ENCODE data around the gene CMTM2. TPM values are rescaled to one million over a fixed set of nuclear protein-coding genes. Genes with fewer than 3 reads are reported as not detected.

The CMTM2 gene
- total and polyA plus RNA-seq, 2 donors (not counting 1 experiment from before 2014, with no cell fraction given): not detected

DNA sequence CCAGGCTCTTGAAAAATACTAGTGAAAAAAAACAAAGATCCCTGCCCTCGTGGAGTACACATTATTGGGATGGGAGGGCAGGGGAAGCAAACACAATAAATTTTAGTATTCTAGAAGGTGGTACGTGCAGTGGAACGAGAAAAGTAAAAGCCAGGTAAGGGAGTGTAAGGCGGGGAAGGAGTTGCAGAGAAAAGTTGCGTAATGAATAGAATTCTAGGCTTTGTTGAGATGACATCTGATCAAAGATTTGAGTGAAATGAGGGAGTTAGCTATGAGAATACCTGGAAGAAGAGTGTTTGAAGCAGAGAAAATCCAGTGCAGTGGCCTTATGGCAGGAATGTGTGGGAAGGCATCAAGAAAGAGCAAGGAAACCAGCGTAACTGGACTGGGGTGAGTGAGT lies 24.8 kb upstream of the CMTM2 start:
- H3K4me3 ChIP-seq (ENCODE audit: control extremely low read depth in 1 of 5, extremely low read depth in 1 of 5, insufficient read depth in 1 of 5, low read depth in 2 of 5, low read length in 4 of 5): no peak overlapping the region
- H3K4me1 ChIP-seq (ENCODE audit: control insufficient read depth in 2 of 2, insufficient read depth in 2 of 2, low read length in 2 of 2): peaks cover 33 to 41% of the 10 kb centered on the region in 2 donors
- WGBS (ENCODE audit: insufficient coverage): 100% methylated on average over 5 of the region's 6 CpGs
- DNase-seq (no peak), ATAC-seq (ENCODE audit: low read depth) (no peak)
- H3K4me2 ChIP-seq (replicated peaks; ENCODE audit: low read depth, low read length, poor library complexity, severe bottlenecking): no peak overlapping the region
- H4K20me1 ChIP-seq (ENCODE audit: control insufficient read depth, insufficient read depth, low read length, poor library complexity, severe bottlenecking): peaks cover 18% of the 10 kb centered on the region
- intact Hi-C loops (cut with micrococcal nuclease): no loop called here
- Mint-ChIP-seq H3K27me3 (no peaks in the 10 kb centered on the region), H3K9me3 (ENCODE audit: insufficient read depth) (no peaks in the 10 kb centered on the region), H3K4me1 (peaks cover 64% of the 10 kb centered on the region), H3K27ac (no peak overlapping the region), H3K4me3 (no peak overlapping the region)
- no peak overlapping the region for H3K9ac ChIP-seq (ENCODE audit: low read length)
- H3K79me2 ChIP-seq (ENCODE audit: control insufficient read depth, insufficient read depth, low read length): peaks cover 48% of the 10 kb centered on the region
- H2AFZ ChIP-seq (ENCODE audit: insufficient read depth, low read depth, low read length, poor library complexity, severe bottlenecking): no peak overlapping the region
- no peak for TF ChIP-seq EZH2 (IDR thresholded peaks at IDR 0.05; ENCODE audit: borderline replicate concordance, insufficient read depth, low read depth, low read length, poor library complexity, severe bottlenecking)
- TF ChIP-seq, protein P1, sequence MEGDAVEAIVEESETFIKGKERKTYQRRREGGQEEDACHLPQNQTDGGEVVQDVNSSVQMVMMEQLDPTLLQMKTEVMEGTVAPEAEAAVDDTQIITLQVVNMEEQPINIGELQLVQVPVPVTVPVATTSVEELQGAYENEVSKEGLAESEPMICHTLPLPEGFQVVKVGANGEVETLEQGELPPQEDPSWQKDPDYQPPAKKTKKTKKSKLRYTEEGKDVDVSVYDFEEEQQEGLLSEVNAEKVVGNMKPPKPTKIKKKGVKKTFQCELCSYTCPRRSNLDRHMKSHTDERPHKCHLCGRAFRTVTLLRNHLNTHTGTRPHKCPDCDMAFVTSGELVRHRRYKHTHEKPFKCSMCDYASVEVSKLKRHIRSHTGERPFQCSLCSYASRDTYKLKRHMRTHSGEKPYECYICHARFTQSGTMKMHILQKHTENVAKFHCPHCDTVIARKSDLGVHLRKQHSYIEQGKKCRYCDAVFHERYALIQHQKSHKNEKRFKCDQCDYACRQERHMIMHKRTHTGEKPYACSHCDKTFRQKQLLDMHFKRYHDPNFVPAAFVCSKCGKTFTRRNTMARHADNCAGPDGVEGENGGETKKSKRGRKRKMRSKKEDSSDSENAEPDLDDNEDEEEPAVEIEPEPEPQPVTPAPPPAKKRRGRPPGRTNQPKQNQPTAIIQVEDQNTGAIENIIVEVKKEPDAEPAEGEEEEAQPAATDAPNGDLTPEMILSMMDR (IDR thresholded peaks at IDR 0.05): no peak
- no peaks in the 10 kb centered on the region for H3K9me3 ChIP-seq (ENCODE audit: control extremely low read depth in 1 of 3, control insufficient read depth in 2 of 3, insufficient read depth in 1 of 3, low read length in 2 of 3)
- H3K27ac ChIP-seq (ENCODE audit: low read length in 2 of 2): no peak overlapping the region
- ChIA-PET CTCF (interaction anchor here (1.1 to 2.4 kb wide), 4 partner anchors 29 to 53 kb away, joined by 3 to 8 read pairs (median 5); no protein-coding TSS in a partner anchor), POLR2A (no interaction called here)
- H3K36me3 ChIP-seq (replicated peaks in 1 of 2; ENCODE audit: control extremely low read depth in 1 of 2, control insufficient read depth in 1 of 2, extremely low read depth in 1 of 2, insufficient read depth in 2 of 2, low read length in 1 of 2): peaks cover 3 to 20% of the 10 kb centered on the region in 2 experiments
- no peaks in the 10 kb centered on the region for H3K27me3 ChIP-seq (replicated peaks in 1 of 4; ENCODE audit: control extremely low read depth in 1 of 4, control insufficient read depth in 3 of 4, insufficient read depth in 4 of 4, low read length in 3 of 4)

DNA sequence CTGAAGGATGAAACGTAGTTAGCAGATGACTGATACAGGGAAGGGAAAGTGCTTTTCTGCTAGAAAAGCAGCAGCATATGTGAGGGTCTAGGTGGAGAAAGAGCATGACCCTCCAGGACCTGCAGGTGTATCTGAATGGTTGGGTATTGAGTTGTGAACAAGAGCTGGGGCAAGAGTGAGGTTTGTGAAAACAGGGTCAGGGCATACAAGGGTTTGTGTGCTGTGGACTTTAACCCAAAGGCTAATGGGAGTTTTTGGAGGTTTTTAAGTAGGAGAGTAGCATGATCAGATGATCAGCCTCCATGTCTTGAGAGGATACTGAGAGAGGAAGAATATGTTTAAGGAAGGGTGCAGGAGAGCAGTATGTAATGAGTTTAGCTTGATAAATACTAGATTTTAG lies 19.2 kb upstream of the CMTM2 start:
- CTCF ChIA-PET: interaction anchor here (0.9 to 1.1 kb wide), 4 partner anchors 36 to 178 kb away, joined by 3 to 4 read pairs (median 4); no protein-coding TSS in a partner anchor
- WGBS (ENCODE audit: insufficient coverage): 91% methylated on average over 1 of the region's 1 CpG
- no peak overlapping the region for H3K4me3 Mint-ChIP-seq
- no peak overlapping the region for H3K27ac Mint-ChIP-seq
- Histone ChIP-seq H3K9me3 (ENCODE audit: control extremely low read depth in 1 of 3, control insufficient read depth in 2 of 3, insufficient read depth in 1 of 3, low read length in 2 of 3) (no peaks in the 10 kb centered on the region), H2AFZ (ENCODE audit: insufficient read depth, low read depth, low read length, poor library complexity, severe bottlenecking) (no peak overlapping the region), H3K4me3 (ENCODE audit: control extremely low read depth in 1 of 5, extremely low read depth in 1 of 5, insufficient read depth in 1 of 5, low read depth in 2 of 5, low read length in 4 of 5) (no peak overlapping the region), H3K36me3 (replicated peaks in 1 of 2; ENCODE audit: control extremely low read depth in 1 of 2, control insufficient read depth in 1 of 2, extremely low read depth in 1 of 2, insufficient read depth in 2 of 2, low read length in 1 of 2) (peaks cover 3 to 33% of the 10 kb centered on the region in 2 experiments), H4K20me1 (ENCODE audit: control insufficient read depth, insufficient read depth, low read length, poor library complexity, severe bottlenecking) (peaks cover 10% of the 10 kb centered on the region), H3K9ac (ENCODE audit: low read length) (no peak overlapping the region), H3K4me2 (replicated peaks; ENCODE audit: low read depth, low read length, poor library complexity, severe bottlenecking) (no peak overlapping the region), H3K27ac (ENCODE audit: low read length in 2 of 2) (no peak overlapping the region), H3K4me1 (ENCODE audit: control insufficient read depth in 2 of 2, insufficient read depth in 2 of 2, low read length in 2 of 2) (no peaks in the 10 kb centered on the region), H3K79me2 (ENCODE audit: control insufficient read depth, insufficient read depth, low read length) (peaks cover 18% of the 10 kb centered on the region), H3K27me3 (replicated peaks in 1 of 4; ENCODE audit: control extremely low read depth in 1 of 4, control insufficient read depth in 3 of 4, insufficient read depth in 4 of 4, low read length in 3 of 4) (no peaks in the 10 kb centered on the region)
- peaks cover 37% of the 10 kb centered on the region for H3K4me1 Mint-ChIP-seq
- ATAC-seq (ENCODE audit: low read depth): no peak
- POLR2A ChIA-PET: interaction anchor here (0.6 to 0.7 kb wide), 3 partner anchors 16 to 43 kb away, joined by 3 to 5 read pairs (median 4); no protein-coding TSS in a partner anchor
- no peaks in the 10 kb centered on the region for H3K27me3 Mint-ChIP-seq
- DNase-seq: no peak
- no peaks in the 10 kb centered on the region for H3K9me3 Mint-ChIP-seq (ENCODE audit: insufficient read depth)
- TF ChIP-seq, protein P1 (IDR thresholded peaks at IDR 0.05): no peak
- no peak for TF ChIP-seq EZH2 (IDR thresholded peaks at IDR 0.05; ENCODE audit: borderline replicate concordance, insufficient read depth, low read depth, low read length, poor library complexity, severe bottlenecking)
- intact Hi-C loops (cut with micrococcal nuclease): loop anchor here (5.0 kb wide), 1 partner anchor 307 kb away; no protein-coding TSS in a partner anchor

Measured in B cell (primary cell).